Fibroblast of pulmonary artery (primary cell): ENCODE data around the gene GJA10.
"Not testable (repeated sequence)": the region's sequence is repeated elsewhere in the genome, so short reads cannot be mapped to it uniquely, and the experiment has no call there.

ENCODE experiments used
- DNase-seq: peaks from one replicate; pipeline ENCODE4 v3.0.0-alpha.2; 2010; ENCODE audit warnings: low read depth
- H3K4me3 ChIP-seq: replicated peaks from 2 replicates; pipeline ENCODE4 v1.5.1; 2011; ENCODE audit warnings: low read depth, mild to moderate bottlenecking, control low read depth, low read length, moderate library complexity
- TF ChIP-seq, protein P1 (sequence below): IDR thresholded peaks from 2 replicates; pipeline ENCODE4 v1.5.1; 2011; ENCODE audit warnings: mild to moderate bottlenecking, control low read depth, low read length, inconsistent platforms; ENCODE audit errors: missing control alignments

Gene GJA10

DNA sequence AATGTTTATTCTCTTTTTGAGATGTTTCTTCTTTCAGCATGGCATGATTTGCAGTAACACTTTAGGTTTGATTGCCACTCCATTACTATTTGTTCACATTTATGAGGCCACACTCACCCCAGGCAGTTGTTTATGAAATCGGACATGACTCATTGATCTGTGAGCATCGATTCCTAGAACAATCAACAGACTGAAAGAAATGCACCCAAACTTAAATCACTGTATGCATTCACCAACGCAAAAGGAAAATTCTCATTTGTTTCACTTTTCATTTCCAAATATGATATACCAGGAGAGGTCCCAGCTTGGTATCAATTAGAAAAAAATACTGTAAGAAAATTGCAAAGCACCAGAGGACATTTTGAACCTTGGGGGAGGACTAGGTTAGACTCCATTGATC, 5.4 kb upstream of the GJA10 start:
- DNase-seq = no peak
- H3K4me3 ChIP-seq = no peak overlapping the region
- TF ChIP-seq, protein P1, sequence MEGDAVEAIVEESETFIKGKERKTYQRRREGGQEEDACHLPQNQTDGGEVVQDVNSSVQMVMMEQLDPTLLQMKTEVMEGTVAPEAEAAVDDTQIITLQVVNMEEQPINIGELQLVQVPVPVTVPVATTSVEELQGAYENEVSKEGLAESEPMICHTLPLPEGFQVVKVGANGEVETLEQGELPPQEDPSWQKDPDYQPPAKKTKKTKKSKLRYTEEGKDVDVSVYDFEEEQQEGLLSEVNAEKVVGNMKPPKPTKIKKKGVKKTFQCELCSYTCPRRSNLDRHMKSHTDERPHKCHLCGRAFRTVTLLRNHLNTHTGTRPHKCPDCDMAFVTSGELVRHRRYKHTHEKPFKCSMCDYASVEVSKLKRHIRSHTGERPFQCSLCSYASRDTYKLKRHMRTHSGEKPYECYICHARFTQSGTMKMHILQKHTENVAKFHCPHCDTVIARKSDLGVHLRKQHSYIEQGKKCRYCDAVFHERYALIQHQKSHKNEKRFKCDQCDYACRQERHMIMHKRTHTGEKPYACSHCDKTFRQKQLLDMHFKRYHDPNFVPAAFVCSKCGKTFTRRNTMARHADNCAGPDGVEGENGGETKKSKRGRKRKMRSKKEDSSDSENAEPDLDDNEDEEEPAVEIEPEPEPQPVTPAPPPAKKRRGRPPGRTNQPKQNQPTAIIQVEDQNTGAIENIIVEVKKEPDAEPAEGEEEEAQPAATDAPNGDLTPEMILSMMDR = no peak

DNA sequence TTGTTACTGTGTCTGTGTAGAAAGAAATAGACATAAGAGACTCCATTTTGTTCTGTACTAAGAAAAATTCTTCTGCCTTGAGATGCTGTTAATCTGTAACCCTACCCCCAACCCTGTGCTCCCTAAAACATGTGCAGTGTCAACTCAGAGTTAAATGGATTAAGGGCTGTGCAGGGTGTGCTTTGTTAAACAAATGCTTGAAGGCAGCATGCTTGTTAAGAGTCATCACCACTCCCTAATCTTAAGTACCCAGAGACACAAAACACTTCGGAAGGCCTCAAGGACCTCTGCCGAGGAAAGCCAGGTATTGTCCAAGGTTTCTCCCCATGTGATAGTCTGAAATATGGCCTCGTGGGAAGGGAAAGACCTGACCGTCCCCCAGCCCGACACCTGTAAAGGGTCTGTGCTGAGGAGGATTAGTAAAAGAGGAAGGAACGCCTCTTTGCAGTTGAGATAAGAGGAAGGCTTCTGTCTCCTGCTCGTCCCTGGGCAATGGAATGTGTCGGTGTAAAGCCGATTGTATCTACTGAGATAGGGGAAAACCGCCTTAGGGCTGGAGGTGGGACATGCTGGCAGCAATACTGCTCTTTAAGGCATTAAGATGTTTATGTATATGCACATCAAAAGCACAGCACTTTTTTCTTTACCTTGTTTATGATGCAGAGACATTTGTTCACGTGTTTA, 3.3 kb upstream of the GJA10 start:
- DNase-seq, H3K4me3 ChIP-seq: not testable (repeated sequence)

DNA sequence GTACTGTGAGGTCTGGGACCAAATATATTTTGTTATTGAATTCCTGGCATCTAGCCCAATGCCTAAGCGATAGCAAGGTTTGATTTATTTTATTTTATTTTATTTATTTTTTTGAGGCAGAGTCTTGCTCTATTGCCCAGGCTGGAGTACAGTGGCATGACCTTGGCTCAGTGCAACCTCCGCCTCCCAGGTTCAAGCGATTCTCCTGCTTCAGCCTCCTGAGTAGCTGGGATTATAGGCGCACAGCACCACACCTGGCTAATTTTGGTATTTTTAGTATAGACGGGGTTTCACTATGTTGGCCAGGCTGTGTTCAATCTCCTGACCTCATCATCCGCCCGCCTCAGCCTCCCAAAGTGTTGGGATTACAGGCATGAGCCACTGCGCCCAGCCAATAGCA, 1.7 kb upstream of the GJA10 start:
- not testable (repeated sequence) for H3K4me3 ChIP-seq, DNase-seq

DNA sequence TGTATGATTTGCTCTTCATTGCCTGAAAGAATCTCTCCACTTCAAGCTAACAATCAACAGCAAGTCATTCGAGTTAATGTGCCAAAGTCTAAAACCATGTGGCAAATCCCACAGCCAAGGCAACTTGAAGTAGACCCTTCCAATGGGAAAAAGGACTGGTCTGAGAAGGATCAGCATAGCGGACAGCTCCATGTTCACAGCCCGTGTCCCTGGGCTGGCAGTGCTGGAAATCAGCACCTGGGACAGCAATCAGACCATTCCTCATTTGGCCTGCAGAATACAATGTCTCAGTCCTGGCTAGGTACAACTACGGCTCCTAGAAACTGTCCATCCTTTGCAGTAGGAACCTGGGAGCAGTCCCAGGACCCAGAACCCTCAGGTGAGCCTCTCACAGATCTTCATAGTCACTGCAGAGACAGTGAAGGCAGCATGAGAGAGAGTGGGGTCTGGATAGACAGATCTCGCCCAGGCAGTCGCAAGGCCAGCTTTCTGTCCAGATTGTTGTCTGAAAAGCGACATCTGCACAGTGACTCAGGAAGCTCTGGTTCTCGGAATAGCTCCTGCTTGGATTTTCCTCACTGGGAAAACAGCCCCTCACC, 1.1 kb downstream of the GJA10 start:
- no peak overlapping the region for H3K4me3 ChIP-seq
- TF ChIP-seq, protein P1 = no peak
- DNase-seq = peak; percentile 77

DNA sequence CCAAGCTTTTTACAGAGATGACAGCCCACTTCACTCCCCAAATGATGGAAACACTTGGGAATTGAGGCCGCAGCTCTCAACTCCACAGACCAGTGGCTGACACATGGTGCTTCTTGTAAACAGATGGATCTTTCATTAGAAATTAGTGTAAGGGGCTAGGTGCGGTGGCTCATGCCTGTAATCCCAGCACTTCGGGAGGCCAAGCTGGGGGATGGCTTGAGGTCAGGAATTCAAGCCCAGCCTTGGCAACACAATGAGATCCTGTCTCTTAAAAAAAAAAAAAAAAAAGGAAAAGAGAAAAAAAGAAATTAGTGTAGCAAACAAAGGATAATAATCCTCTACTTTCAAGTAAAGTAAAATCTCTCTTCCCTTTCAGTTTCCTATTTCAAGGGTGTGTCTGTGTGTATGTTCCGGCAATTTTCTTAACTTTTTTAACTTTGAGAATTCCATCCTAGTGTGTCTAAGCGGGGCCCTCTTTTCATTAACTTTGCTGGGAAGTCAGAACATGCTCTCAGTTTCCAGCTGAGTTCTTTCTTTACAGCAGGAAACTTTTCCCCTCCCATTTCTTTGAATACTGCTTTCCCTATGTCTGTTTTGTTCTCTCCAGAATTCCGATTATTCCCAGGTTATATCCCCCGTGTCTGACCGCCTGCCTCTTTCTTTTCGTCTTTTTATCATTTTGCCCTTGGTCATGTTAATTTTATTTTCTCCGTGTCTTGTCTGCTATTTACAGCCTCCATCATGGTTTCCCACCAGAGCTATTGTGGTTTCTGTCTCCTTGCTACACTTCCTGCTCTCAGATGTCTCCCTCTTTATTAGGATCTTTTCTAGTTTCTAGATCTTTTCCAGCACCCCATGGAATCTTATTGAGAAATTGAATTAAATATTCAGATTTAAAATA, 16.0 kb downstream of the GJA10 start:
- not testable (repeated sequence) for H3K4me3 ChIP-seq

DNA sequence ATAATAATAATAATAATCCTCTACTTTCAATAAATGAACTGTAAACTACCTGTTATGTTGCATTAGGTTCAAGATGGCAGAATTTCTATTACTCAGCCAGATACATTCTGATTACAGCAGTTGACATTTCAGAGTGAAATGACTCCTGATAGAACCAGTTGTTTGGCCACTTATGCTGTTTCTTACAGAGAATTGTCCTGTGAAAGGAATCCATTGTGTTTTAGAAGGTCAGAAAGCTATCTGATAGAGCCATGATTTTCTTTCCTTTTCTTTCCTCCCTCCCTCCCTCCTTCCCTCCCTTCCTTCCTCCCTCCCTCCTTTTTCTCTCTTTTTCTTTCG, 16.6 kb downstream of the GJA10 start:
- H3K4me3 ChIP-seq = no peak overlapping the region
- TF ChIP-seq, protein P1 = no peak
- no peak for DNase-seq

More for the DNA sequence above, 16.0 kb downstream of the GJA10 start:
- DNase-seq = not testable (repeated sequence)

DNA sequence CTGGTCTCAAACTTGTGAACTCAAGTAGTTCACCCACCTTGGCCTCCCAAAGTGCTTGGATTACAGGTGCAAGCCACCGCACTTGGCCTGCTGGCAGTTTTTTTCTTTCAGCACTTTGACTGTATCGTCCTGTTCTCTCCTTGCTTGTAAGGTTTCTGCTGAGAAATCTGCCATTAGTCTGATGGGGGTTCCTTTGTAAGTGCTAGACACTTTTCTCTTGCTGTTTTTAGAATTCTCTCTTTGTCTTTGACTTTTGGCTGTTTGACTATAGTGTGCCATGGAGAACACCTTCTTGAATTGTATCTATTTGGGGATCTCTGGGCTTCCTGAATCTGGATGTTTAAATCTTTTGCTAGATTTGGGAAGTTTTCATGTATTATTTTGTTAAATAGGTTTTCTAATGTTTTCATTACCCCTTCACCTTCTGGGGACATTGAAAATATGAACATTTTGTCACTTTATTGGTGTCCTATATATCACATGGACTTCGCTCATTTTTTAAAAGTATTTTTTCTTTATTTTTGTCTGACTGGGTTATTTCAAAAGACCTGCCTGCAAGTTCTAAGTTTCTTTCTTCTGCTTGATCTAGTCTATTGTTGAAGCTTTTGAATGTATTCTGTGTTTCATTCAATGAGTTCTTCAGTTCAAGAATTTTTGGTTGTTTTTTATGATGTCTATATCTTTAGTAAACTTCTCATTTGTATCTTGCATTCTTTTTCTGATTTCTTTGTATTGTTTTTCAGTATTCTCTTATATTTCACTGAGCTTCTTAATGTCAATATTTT, 22.1 kb downstream of the GJA10 start:
- H3K4me3 ChIP-seq = no peak overlapping the region
- DNase-seq = no peak
- TF ChIP-seq, protein P1 = no peak

DNA sequence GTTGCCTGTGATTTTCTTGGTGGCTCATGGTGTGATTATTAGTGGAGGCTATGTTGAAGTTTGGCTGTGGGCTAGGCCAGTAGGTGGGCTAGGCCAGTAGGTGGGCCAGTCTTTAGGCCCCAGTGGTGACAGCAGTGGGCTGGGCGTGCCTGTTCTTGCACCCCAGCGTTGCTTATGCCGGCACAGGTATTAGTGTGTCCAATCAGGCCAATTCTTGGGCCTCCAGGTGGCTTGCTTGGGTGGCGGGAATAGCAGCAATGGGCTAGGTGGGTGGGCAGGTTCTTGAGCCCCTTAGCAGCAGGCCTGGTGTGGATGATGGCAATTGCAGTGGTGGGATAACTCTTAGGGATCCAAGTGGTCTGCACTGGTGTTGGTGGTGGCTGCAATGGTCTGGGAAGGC, 22.9 kb downstream of the GJA10 start:
- TF ChIP-seq, protein P1 = no peak
- DNase-seq = no peak
- H3K4me3 ChIP-seq = no peak overlapping the region
